ENCODE measurements around the gene KRTAP4-11.
"Not testable (repeated sequence)": the region's sequence is repeated elsewhere in the genome, so short reads cannot be mapped to it uniquely, and the experiment has no call there.

- TF ChIP-seq, protein P1, sequence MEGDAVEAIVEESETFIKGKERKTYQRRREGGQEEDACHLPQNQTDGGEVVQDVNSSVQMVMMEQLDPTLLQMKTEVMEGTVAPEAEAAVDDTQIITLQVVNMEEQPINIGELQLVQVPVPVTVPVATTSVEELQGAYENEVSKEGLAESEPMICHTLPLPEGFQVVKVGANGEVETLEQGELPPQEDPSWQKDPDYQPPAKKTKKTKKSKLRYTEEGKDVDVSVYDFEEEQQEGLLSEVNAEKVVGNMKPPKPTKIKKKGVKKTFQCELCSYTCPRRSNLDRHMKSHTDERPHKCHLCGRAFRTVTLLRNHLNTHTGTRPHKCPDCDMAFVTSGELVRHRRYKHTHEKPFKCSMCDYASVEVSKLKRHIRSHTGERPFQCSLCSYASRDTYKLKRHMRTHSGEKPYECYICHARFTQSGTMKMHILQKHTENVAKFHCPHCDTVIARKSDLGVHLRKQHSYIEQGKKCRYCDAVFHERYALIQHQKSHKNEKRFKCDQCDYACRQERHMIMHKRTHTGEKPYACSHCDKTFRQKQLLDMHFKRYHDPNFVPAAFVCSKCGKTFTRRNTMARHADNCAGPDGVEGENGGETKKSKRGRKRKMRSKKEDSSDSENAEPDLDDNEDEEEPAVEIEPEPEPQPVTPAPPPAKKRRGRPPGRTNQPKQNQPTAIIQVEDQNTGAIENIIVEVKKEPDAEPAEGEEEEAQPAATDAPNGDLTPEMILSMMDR (conservative IDR thresholded peaks at IDR 0.05 in 1 of 2, IDR thresholded peaks at IDR 0.05 in 1 of 2; ENCODE audit: low read depth in 1 of 2, low read length in 2 of 2): not testable (repeated sequence)
- TF ChIP-seq EZH2 (IDR thresholded peaks at IDR 0.05; ENCODE audit: low read length, missing control alignments): not testable (repeated sequence)
These were observed 9.3 kb downstream of the KRTAP4-11 start for GRCh38 chr17:41108728-41109386.
